ENCODE measurements around the gene LPCAT2. TPM values are rescaled to one million over a fixed set of nuclear protein-coding genes. Genes with fewer than 3 reads are reported as not detected.

LPCAT2 gene
- polyA plus RNA-seq, 1 donor from 2014 or later, result 0.59 TPM

DNA sequence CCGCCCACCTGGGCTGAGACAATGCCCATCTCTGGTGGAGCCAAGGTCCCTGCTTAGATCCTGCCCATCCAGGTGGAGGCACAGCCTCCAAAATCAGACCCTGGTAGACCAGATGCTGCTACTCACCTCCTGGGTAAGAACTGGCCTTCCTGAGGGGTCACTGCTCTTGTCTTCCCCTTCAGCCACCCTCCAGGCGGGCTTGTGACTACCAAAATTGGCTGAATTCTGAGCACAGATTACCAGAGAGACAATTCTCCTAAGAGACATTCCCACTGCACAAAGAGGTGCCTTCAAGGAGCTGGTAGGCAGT, 19.0 kb upstream of the LPCAT2 start (continued):
- no peak for TF ChIP-seq EZH2 (IDR thresholded peaks at IDR 0.05; ENCODE audit: borderline replicate concordance, insufficient read depth, low read length, poor library complexity, severe bottlenecking)
- TF ChIP-seq POLR2AphosphoS5 (IDR thresholded peaks at IDR 0.05), result no peak

DNA sequence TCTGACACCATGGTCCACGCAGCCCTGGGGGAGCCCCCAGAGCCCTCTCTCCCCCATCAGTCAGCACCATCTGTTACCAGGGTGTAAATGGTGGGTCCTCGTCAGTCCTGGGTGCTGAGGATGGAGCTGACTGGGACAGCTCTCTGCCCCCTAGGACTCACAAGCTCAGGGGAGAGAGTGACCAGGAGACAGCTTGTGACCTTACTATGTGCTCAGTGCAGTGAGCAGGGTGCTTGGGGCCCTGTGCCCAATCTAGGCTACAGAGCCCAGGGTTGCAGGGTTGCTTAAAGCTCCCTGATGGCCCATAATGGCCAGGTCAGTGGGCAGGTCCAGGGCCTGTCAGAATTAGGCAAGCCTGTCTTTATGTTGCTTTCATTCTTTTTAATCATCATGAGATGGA, 18.6 kb upstream of the LPCAT2 start:
- no peak overlapping the region for H3K9ac ChIP-seq (ENCODE audit: low read length)
- no peak overlapping the region for H3K27ac ChIP-seq (ENCODE audit: low read length)
- no peaks in the 10 kb centered on the region for H3K79me2 ChIP-seq (replicated peaks; ENCODE audit: insufficient read depth, low read length)
- no peak for TF ChIP-seq POLR2AphosphoS5 (IDR thresholded peaks at IDR 0.05)
- no peak for TF ChIP-seq EP300 (conservative IDR thresholded peaks at IDR 0.05; ENCODE audit: poor library complexity, severe bottlenecking)
- no peak for TF ChIP-seq EZH2 (IDR thresholded peaks at IDR 0.05; ENCODE audit: borderline replicate concordance, insufficient read depth, low read length, poor library complexity, severe bottlenecking)
- TF ChIP-seq, protein P1, sequence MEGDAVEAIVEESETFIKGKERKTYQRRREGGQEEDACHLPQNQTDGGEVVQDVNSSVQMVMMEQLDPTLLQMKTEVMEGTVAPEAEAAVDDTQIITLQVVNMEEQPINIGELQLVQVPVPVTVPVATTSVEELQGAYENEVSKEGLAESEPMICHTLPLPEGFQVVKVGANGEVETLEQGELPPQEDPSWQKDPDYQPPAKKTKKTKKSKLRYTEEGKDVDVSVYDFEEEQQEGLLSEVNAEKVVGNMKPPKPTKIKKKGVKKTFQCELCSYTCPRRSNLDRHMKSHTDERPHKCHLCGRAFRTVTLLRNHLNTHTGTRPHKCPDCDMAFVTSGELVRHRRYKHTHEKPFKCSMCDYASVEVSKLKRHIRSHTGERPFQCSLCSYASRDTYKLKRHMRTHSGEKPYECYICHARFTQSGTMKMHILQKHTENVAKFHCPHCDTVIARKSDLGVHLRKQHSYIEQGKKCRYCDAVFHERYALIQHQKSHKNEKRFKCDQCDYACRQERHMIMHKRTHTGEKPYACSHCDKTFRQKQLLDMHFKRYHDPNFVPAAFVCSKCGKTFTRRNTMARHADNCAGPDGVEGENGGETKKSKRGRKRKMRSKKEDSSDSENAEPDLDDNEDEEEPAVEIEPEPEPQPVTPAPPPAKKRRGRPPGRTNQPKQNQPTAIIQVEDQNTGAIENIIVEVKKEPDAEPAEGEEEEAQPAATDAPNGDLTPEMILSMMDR (IDR thresholded peaks at IDR 0.05; ENCODE audit: poor library complexity, severe bottlenecking), result no peak
- no peak for TF ChIP-seq TAF1 (IDR thresholded peaks at IDR 0.05; ENCODE audit: low read depth)
- no peak for TF ChIP-seq RAD21 (conservative IDR thresholded peaks at IDR 0.05)
- no peak for TF ChIP-seq SMC3 (conservative IDR thresholded peaks at IDR 0.05; ENCODE audit: poor library complexity)
- TF ChIP-seq, protein P2, sequence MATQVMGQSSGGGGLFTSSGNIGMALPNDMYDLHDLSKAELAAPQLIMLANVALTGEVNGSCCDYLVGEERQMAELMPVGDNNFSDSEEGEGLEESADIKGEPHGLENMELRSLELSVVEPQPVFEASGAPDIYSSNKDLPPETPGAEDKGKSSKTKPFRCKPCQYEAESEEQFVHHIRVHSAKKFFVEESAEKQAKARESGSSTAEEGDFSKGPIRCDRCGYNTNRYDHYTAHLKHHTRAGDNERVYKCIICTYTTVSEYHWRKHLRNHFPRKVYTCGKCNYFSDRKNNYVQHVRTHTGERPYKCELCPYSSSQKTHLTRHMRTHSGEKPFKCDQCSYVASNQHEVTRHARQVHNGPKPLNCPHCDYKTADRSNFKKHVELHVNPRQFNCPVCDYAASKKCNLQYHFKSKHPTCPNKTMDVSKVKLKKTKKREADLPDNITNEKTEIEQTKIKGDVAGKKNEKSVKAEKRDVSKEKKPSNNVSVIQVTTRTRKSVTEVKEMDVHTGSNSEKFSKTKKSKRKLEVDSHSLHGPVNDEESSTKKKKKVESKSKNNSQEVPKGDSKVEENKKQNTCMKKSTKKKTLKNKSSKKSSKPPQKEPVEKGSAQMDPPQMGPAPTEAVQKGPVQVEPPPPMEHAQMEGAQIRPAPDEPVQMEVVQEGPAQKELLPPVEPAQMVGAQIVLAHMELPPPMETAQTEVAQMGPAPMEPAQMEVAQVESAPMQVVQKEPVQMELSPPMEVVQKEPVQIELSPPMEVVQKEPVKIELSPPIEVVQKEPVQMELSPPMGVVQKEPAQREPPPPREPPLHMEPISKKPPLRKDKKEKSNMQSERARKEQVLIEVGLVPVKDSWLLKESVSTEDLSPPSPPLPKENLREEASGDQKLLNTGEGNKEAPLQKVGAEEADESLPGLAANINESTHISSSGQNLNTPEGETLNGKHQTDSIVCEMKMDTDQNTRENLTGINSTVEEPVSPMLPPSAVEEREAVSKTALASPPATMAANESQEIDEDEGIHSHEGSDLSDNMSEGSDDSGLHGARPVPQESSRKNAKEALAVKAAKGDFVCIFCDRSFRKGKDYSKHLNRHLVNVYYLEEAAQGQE (IDR thresholded peaks at IDR 0.05; ENCODE audit: borderline replicate concordance), result no peak
- TF ChIP-seq MXI1 (conservative IDR thresholded peaks at IDR 0.05; ENCODE audit: poor library complexity, severe bottlenecking), result no peak
- H2AFZ ChIP-seq (ENCODE audit: low read depth, low read length), result no peak overlapping the region
- no peak overlapping the region for H3K4me2 ChIP-seq (ENCODE audit: low read length)
- no peaks in the 10 kb centered on the region for H4K20me1 ChIP-seq (ENCODE audit: insufficient read depth)
- H3K9me3 ChIP-seq (ENCODE audit: low read length), result no peaks in the 10 kb centered on the region
- H3K9me2 ChIP-seq (ENCODE audit: insufficient read depth, low read length), result no peaks in the 10 kb centered on the region
- H3K36me3 ChIP-seq (ENCODE audit: insufficient read depth, low read length), result no peaks in the 10 kb centered on the region
- H3F3A ChIP-seq (ENCODE audit: insufficient read depth, low read length, poor library complexity, severe bottlenecking), result no peaks in the 10 kb centered on the region
- H3K27me3 ChIP-seq (ENCODE audit: insufficient read depth, low read depth, low read length), result no peaks in the 10 kb centered on the region
- no peak overlapping the region for H3K4me3 ChIP-seq (ENCODE audit: low read length)

DNA sequence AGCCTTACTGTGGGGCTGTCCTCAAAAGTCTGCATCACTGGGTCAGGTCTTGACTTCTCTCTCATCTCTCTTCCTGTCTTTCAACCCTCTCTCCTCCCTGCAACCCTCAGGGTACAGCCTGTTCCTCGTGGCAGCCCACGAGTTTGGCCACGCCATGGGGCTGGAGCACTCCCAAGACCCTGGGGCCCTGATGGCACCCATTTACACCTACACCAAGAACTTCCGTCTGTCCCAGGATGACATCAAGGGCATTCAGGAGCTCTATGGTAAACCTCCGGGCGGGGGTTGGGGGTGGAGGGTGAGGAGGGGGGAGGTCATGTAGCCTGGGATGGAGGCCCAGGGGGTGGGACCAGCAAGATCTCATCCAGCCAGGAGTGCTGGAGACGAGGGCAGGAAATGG, 17.2 kb upstream of the LPCAT2 start:
- no peak overlapping the region for H3K4me3 ChIP-seq (ENCODE audit: low read length)

More for the DNA sequence above, 17.2 kb upstream of the LPCAT2 start:
- Histone ChIP-seq H3K9me3 (ENCODE audit: low read length) (no peaks in the 10 kb centered on the region), H3K9ac (ENCODE audit: low read length) (no peak overlapping the region), H3F3A (ENCODE audit: insufficient read depth, low read length, poor library complexity, severe bottlenecking) (no peaks in the 10 kb centered on the region), H3K9me2 (ENCODE audit: insufficient read depth, low read length) (no peaks in the 10 kb centered on the region), H3K79me2 (replicated peaks; ENCODE audit: insufficient read depth, low read length) (no peaks in the 10 kb centered on the region), H3K4me2 (ENCODE audit: low read length) (no peak overlapping the region), H2AFZ (ENCODE audit: low read depth, low read length) (no peak overlapping the region), H4K20me1 (ENCODE audit: insufficient read depth) (no peaks in the 10 kb centered on the region), H3K27ac (ENCODE audit: low read length) (no peak overlapping the region), H3K27me3 (ENCODE audit: insufficient read depth, low read depth, low read length) (no peaks in the 10 kb centered on the region), H3K36me3 (ENCODE audit: insufficient read depth, low read length) (no peaks in the 10 kb centered on the region)
- TF ChIP-seq, protein P1 (IDR thresholded peaks at IDR 0.05; ENCODE audit: poor library complexity, severe bottlenecking), result no peak
- TF ChIP-seq TAF1 (IDR thresholded peaks at IDR 0.05; ENCODE audit: low read depth) (no peak), RAD21 (conservative IDR thresholded peaks at IDR 0.05) (no peak), POLR2AphosphoS5 (IDR thresholded peaks at IDR 0.05) (no peak), EZH2 (IDR thresholded peaks at IDR 0.05; ENCODE audit: borderline replicate concordance, insufficient read depth, low read length, poor library complexity, severe bottlenecking) (no peak), EP300 (conservative IDR thresholded peaks at IDR 0.05; ENCODE audit: poor library complexity, severe bottlenecking) (no peak), SMC3 (conservative IDR thresholded peaks at IDR 0.05; ENCODE audit: poor library complexity) (no peak)
- TF ChIP-seq, protein P2 (IDR thresholded peaks at IDR 0.05; ENCODE audit: borderline replicate concordance), result no peak

Data from neural cell (in vitro differentiated cells).